ENCODE measurements around the gene CCNB3.

DNA sequence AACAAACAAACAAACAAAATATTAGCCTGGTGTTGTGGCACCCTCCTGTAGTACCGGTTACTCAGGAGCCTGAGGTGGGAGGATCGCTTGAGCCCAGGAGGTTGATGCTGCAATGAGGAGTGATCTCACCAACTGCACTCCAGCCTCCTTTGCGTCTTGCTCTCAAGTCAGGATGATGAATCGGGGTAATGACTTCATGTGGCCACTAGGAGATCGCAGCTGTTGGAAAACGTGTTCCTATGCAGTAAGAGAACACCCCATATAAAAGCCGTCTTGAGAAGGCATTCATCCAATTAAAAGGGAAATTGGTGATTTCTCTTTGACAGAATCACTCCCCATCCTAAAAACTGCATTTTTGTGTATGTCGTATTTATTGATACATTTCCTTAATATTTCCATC is 6.9 kb downstream of the CCNB3 start:
- TF ChIP-seq POLR2AphosphoS5 (IDR thresholded peaks at IDR 0.05; ENCODE audit: low read depth, low read length) (no peak), SIN3A (IDR thresholded peaks at IDR 0.05; ENCODE audit: borderline replicate concordance, insufficient read depth, low read length) (no peak), TAF1 (IDR thresholded peaks at IDR 0.05; ENCODE audit: borderline replicate concordance, insufficient read depth, low read length) (no peak), FOXP2 (optimal IDR thresholded peaks at IDR 0.05; ENCODE audit: borderline replicate concordance, extremely low read depth, extremely low read length, insufficient read depth) (no peak)

Measured in PFSK-1 (cell line).